Duodenal mucosa (tissue), 2 donors: Measurements from ENCODE around the gene NET1.

Experiments
- H3K27ac ChIP-seq: one replicate; pipeline ENCODE4 v1.7.0; 2013; ENCODE audit warnings: low read depth, low read length
- H3K27me3 ChIP-seq, 2 donors: one replicate each; pipeline ENCODE4 v1.7.0; 2013; ENCODE audit warnings: low read length in 2 of 2, control low read depth in 1 of 2; ENCODE audit not compliant: insufficient read depth in 2 of 2, control insufficient read depth in 1 of 2
- H3K36me3 ChIP-seq, 2 donors: one replicate each; pipeline ENCODE4 v1.7.0; 2013; ENCODE audit warnings: low read length in 2 of 2, control low read depth in 1 of 2; ENCODE audit not compliant: insufficient read depth in 2 of 2, control insufficient read depth in 1 of 2
- H3K4me1 ChIP-seq, 2 donors: one replicate each; pipeline ENCODE4 v1.7.0; 2013; ENCODE audit warnings: low read length in 2 of 2, control low read depth in 1 of 2; ENCODE audit not compliant: insufficient read depth in 2 of 2, control insufficient read depth in 1 of 2
- H3K4me3 ChIP-seq, 2 donors: one replicate each; pipeline ENCODE4 v1.7.0; 2013; ENCODE audit warnings: low read length in 2 of 2, low read depth in 1 of 2
- H3K9ac ChIP-seq, 2 donors: one replicate each; pipeline ENCODE4 v1.7.0; 2013; ENCODE audit warnings: low read length in 2 of 2, low read depth in 1 of 2
- H3K9me3 ChIP-seq, 2 donors: one replicate each; pipeline ENCODE4 v1.7.0; 2013; ENCODE audit warnings: low read length in 2 of 2, control low read depth in 1 of 2; ENCODE audit not compliant: control insufficient read depth in 1 of 2

The NET1 gene

GRCh38 chr10:5481121-5481520, 68.8 kb downstream of the NET1 start:
- Histone ChIP-seq H3K4me3 (no peak overlapping the region), H3K36me3 (no peaks in the 10 kb centered on the region), H3K9ac (no peak overlapping the region), H3K9me3 (no peaks in the 10 kb centered on the region), H3K27ac (no peak overlapping the region), H3K4me1 (no peaks in the 10 kb centered on the region), H3K27me3 (peaks cover 0 to 3% of the 10 kb centered on the region in 2 donors)

- Histone ChIP-seq H3K9ac (no peak overlapping the region), H3K36me3 (no peaks in the 10 kb centered on the region), H3K9me3 (no peaks in the 10 kb centered on the region), H3K4me3 (no peak overlapping the region), H3K27ac (no peak overlapping the region), H3K27me3 (peaks cover 0 to 3% of the 10 kb centered on the region in 2 donors), H3K4me1 (no peaks in the 10 kb centered on the region)
Observed at GRCh38 chr10:5482016-5482415, 69.7 kb downstream of the NET1 start.

GRCh38 chr10:5484205-5484604, 71.8 kb downstream of the NET1 start:
- Histone ChIP-seq H3K36me3 (no peaks in the 10 kb centered on the region), H3K27ac (no peak overlapping the region), H3K27me3 (peaks cover 0 to 3% of the 10 kb centered on the region in 2 donors), H3K4me3 (no peak overlapping the region), H3K9ac (no peak overlapping the region), H3K9me3 (no peaks in the 10 kb centered on the region), H3K4me1 (peaks cover 4 to 14% of the 10 kb centered on the region in 2 donors)

- Histone ChIP-seq H3K4me3 (no peak overlapping the region), H3K27ac (no peak overlapping the region), H3K9me3 (no peaks in the 10 kb centered on the region), H3K27me3 (peaks cover 0 to 3% of the 10 kb centered on the region in 2 donors), H3K36me3 (no peaks in the 10 kb centered on the region), H3K4me1 (peaks cover 4 to 17% of the 10 kb centered on the region in 2 donors), H3K9ac (no peak overlapping the region)
Observed at GRCh38 chr10:5485290-5485689, 72.9 kb downstream of the NET1 start.

GRCh38 chr10:5485948-5486852, 73.8 kb downstream of the NET1 start:
- Histone ChIP-seq H3K9ac (no peak overlapping the region), H3K27ac (no peak overlapping the region), H3K9me3 (no peaks in the 10 kb centered on the region), H3K27me3 (peaks cover 0 to 3% of the 10 kb centered on the region in 2 donors), H3K4me3 (no peak overlapping the region), H3K36me3 (no peaks in the 10 kb centered on the region), H3K4me1 (peaks cover 4 to 17% of the 10 kb centered on the region in 2 donors)

- no peak overlapping the region for H3K4me3 ChIP-seq
- no peaks in the 10 kb centered on the region for H3K36me3 ChIP-seq
- H3K9ac ChIP-seq = no peak overlapping the region
- H3K27me3 ChIP-seq = peaks cover 0 to 3% of the 10 kb centered on the region in 2 donors
- H3K9me3 ChIP-seq = no peaks in the 10 kb centered on the region
- no peak overlapping the region for H3K27ac ChIP-seq
- peaks cover 4 to 17% of the 10 kb centered on the region in 2 donors for H3K4me1 ChIP-seq
Observed at GRCh38 chr10:5486853-5487235, 74.5 kb downstream of the NET1 start.

- peak overlapping the region in 1 of 2 donors; percentile 27 for H3K4me3 ChIP-seq
Observed at GRCh38 chr10:5488272-5489161, 76.2 kb downstream of the NET1 start.

GRCh38 chr10:5490032-5490431, 77.7 kb downstream of the NET1 start:
- Histone ChIP-seq H3K27ac (no peak overlapping the region), H3K4me1 (peaks cover 4 to 17% of the 10 kb centered on the region in 2 donors), H3K36me3 (no peaks in the 10 kb centered on the region), H3K27me3 (no peaks in the 10 kb centered on the region), H3K9me3 (peaks cover 4 to 5% of the 10 kb centered on the region in 2 donors), H3K4me3 (no peak overlapping the region), H3K9ac (no peak overlapping the region)

More at GRCh38 chr10:5488272-5489161, 76.2 kb downstream of the NET1 start:
- Histone ChIP-seq H3K27ac (peak overlapping the region; percentile 95), H3K36me3 (no peaks in the 10 kb centered on the region), H3K9ac (peak overlapping the region in 1 of 2 donors; percentile 70), H3K27me3 (peaks cover 0 to 3% of the 10 kb centered on the region in 2 donors), H3K4me1 (peaks cover 4 to 17% of the 10 kb centered on the region in 2 donors), H3K9me3 (peaks cover 4 to 5% of the 10 kb centered on the region in 2 donors)

- H3K27ac ChIP-seq = no peak overlapping the region
- H3K4me3 ChIP-seq = no peak overlapping the region
Observed at GRCh38 chr10:5490698-5491464, 78.5 kb downstream of the NET1 start.

More at GRCh38 chr10:5490698-5491464, 78.5 kb downstream of the NET1 start:
- H3K4me1 ChIP-seq = peaks cover 4 to 17% of the 10 kb centered on the region in 2 donors
- no peaks in the 10 kb centered on the region for H3K36me3 ChIP-seq
- H3K9me3 ChIP-seq = peaks cover 4 to 5% of the 10 kb centered on the region in 2 donors
- no peaks in the 10 kb centered on the region for H3K27me3 ChIP-seq
- H3K9ac ChIP-seq = no peak overlapping the region
